Glomerular visceral epithelial cell (primary cell): ENCODE data around the gene ABI1.
"Not testable (repeated sequence)": the region's sequence is repeated elsewhere in the genome, so short reads cannot be mapped to it uniquely, and the experiment has no call there.

Experiments used
- DNase-seq: peaks from one replicate; pipeline ENCODE4 v3.0.0-alpha.2; 2016; ENCODE audit errors: extremely low spot score

The ABI1 gene

DNA sequence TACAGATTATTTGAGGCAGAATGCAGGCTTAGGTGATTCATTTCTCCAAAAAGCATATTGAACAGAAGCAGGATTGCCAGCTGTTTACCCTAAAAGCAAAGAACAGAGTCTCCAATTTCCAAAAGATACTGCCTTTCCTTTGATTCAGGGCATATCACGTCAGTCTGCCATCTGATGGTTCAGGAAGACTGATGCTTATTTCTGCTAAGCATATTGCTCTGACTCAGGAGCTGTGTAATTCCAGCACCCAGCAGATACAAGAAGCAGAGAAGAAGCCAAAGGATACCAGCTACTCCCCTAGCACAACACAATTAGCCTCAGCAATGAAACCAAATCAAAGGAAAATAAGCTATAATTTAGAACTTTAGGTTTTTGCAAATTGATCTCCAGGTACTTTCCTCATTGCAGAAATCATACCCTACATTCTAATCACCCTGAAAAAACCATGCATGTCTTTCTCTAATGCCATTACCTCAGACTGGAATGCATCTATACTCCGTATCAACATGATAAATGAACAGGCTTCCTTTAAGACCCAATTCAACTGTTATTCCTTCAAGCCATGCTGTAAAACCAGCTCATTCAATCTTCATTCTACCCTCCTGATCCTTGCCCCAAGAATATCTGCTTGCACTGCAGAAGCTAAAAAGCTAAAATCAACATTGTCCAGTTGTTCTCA lies 55.1 kb downstream of the ABI1 start:
- DNase-seq = no peak

DNA sequence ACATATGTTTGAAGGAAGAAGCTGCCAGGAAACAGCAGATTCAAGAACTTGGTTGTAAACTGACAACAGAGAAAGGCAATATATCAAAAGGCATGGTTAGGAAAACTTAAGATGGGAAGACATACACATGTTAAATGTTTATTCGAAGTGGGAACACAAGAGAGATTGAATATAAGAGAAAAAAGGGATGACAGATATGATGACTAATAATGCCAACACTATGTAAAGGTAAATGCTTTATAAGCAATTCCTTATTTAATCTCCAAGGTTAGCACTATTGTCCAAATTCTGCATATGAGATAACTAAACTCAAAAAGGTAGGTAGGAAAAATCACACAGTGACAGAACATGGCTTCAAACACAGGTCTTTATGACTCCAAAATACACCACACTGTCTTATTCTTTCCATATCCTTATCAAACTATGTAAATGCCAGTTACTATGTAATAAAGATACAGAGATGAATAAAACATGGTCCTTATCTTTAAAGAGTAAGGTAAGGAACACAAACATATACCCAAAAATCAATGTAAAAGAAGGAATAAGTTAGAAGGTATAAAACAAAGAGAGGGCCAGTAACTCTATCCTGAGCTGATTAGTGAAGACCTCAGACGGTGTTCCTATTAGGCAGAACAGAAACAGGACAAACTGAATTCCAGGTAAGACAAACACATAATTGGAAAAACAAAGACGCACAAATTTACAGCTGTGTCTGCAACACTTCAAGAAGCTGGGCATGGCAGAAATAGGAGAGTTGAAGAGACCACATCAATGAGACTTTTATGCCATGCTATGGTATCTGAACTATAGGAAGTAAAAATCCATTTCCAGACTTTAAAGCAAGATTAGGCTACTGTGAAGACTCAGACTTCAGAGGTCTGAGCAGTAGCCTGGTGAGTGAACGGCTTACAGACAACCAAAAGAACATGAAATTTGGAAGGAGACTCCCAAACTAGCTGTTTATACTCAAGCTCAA lies 56.1 kb downstream of the ABI1 start:
- no peak for DNase-seq

- DNase-seq = no peak
Observed at GRCh38 chr10:26803849-26804248, 56.9 kb downstream of the ABI1 start.

DNA sequence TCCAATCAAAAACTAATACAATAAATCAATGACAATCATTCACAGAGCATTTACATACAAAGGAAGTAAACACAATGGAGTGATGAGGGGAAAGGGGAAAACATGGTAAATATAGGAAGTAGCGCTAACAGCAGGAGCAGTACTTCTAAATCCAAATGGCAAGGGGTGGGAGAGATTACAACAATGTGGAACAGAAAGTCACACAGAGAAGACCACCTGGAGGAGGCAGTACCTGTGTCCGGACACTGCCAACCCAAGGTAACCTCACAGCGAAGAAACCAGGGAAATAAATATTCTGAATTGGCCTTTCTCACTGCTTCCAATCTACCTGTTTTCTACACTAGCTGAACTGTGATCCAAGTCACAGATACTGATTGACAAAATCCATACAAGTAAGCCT lies 58.2 kb downstream of the ABI1 start:
- no peak for DNase-seq

- DNase-seq = no peak
Observed at GRCh38 chr10:26801831-26802230, 58.9 kb downstream of the ABI1 start.

DNA sequence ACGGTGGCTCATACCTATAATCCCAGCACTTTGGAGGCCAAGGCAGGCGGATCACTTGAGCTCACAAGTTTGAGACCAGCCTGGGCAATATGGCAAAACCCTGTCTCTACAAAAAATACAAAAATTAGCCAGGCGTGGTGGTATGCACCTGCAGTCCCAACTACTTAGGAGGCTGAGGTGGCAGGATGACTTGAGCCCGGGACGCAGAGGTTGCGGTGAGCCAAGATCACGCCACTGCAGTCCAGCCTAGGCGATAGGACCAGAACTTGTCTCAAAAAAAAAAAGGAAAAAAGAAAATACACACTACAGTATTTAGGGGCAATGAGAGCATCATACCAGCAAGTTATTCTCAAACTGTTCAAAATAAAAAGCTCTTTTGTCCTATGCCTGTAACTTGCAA lies 59.5 kb downstream of the ABI1 start:
- DNase-seq = no peak

DNA sequence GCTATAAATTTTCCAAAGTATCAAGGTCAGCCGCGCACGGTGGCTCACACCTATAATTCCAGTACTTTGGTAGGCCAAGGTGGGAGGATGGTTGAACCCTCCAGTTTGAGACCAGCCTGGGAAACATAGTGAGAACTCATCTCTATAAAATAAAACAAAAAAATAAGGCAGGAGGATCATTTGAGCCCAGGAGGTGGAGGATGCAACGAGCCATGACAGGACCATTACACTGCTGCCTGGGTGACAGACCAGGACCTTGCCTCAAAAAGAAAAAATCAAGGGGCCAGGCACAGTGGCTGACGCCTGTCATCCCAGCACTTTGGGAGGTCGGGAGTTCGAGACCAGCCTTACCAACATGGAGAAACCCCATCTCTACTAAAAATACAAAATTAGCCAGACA lies 60.3 kb downstream of the ABI1 start:
- DNase-seq = no peak

- no peak for DNase-seq
Observed at GRCh38 chr10:26799342-26799741, 61.4 kb downstream of the ABI1 start.

GRCh38 chr10:26798298-26798697 lies 62.5 kb downstream of the ABI1 start:
- DNase-seq = no peak

DNA sequence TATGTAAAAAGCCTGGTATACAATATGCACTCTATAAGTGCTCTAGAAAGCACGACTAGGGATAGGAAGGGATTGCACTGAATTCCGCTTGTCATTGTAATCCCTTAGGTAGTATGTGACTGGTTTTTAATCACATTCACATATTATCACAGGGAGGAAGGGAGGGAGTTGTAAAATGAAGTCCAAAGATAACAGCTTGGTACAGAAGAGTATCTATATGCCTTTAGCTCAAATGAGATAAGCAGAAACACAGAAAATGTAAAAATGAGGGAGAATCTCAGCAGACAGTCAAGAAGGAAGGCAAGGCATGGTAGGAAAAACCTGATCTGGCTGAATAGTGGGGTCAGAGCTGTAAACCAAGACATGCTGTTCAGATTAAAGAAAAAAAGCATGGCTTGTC lies 63.4 kb downstream of the ABI1 start:
- DNase-seq = no peak

DNA sequence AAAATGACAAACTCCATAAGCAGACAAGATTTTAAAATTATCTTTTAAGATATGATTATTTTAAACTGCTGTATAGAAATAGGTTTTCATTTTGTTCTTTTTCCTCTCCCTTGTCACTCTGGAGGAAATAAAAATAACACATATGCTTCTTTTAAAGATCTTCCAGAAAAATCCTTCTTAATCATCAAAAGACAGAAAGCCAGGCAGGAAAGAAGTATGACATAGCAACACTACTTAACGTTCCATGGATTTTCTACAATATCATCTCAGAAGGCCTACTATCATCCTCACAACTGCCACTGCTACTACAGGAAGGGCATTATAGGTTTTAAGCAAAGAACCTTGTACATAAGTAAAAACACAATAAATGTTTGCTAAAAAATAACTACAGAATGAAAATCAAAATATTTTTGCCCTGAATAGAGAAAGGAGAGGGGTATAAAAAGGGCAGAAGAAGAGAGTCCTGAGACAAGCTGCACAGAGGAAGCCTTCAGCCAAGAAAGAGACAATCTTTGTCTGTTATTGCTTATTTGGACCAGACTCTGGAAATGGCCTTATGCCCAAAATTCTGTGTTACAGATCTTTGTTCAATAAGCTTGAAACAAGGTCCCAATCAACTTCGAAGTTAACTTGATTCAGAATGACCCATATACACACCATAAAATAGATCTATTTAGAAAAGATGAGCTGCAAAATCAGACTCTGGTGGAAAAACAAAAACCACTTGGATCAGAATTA lies 67.8 kb downstream of the ABI1 start:
- DNase-seq = no peak

- DNase-seq = no peak
Observed at GRCh38 chr10:26790221-26790995, 70.3 kb downstream of the ABI1 start.

- DNase-seq = not testable (repeated sequence)
Observed at GRCh38 chr10:26789779-26790178, 71.0 kb downstream of the ABI1 start.

GRCh38 chr10:26787362-26787761 lies 73.4 kb downstream of the ABI1 start:
- DNase-seq = no peak

GRCh38 chr10:26781797-26782196 lies 79.0 kb downstream of the ABI1 start:
- DNase-seq = peak; percentile 5

- peak; percentile 82 for DNase-seq
Observed at GRCh38 chr10:26780793-26781601, 79.8 kb downstream of the ABI1 start.

GRCh38 chr10:26780106-26780792 lies 80.5 kb downstream of the ABI1 start:
- peak; percentile 24 for DNase-seq

DNA sequence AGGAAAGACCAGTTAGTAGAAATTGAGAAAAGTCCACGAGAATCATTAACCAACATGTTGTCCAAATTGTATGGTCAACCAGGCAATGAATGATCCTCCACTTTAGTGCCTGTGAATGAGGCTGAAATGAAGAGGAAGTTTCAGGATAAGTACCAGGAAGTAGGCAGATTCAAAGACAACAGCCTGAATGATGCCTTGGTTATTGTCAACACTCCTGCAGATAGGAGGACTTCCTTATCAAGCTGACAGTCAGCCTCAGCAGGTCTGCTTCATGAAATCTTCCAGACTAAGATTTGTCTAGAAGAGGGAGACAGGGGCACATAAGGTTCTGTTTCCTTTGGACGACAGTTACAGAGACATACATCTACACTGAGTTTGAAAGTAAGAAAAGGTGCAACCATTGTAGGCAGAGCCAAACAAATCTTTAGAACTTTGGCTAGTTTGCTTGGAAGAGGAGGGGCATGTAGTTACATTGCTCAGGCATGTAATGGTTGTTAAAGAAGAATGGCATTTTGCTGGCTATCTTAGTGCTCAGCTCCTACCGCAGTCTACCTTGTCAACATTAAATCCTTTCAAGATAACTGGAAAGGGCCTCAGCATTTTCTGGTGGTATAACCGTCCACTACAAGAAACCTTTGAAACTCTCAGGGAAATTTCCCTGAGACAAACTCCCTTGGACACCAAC lies 81.4 kb downstream of the ABI1 start:
- no peak for DNase-seq

- DNase-seq = no peak
Observed at GRCh38 chr10:26777686-26778085, 83.1 kb downstream of the ABI1 start.

- no peak for DNase-seq
Observed at GRCh38 chr10:26776258-26776657, 84.5 kb downstream of the ABI1 start.
